SJCRH30 (cell line): ENCODE data around the gene ARHGAP27. TPM values are rescaled to one million over a fixed set of nuclear protein-coding genes. Genes with fewer than 3 reads are reported as not detected.
"Not testable (repeated sequence)": the region's sequence is repeated elsewhere in the genome, so short reads cannot be mapped to it uniquely, and the experiment has no call there.

Experiments
- DNase-seq, 2 experiments: peaks; one replicate each; pipeline ENCODE4 v3.0.0-alpha.2; 2015 to 2020
- H3K27ac ChIP-seq: fragments of 250-450 bp; sonication (Bioruptor Pico); 2 replicates; pipeline ENCODE4 v1.5.1; 2020; ENCODE audit warnings: mild to moderate bottlenecking, moderate library complexity
- H3K27me3 ChIP-seq: fragments of 250-450 bp; sonication (Bioruptor Pico); 2 replicates; pipeline ENCODE4 v1.5.1; 2020; ENCODE audit warnings: mild to moderate bottlenecking, moderate library complexity
- H3K36me3 ChIP-seq: fragments of 250-450 bp; sonication (Bioruptor Pico); 2 replicates; pipeline ENCODE4 v1.5.1; 2020; ENCODE audit warnings: mild to moderate bottlenecking, moderate library complexity
- H3K4me1 ChIP-seq: fragments of 250-450 bp; sonication (Bioruptor Pico); 2 replicates; pipeline ENCODE4 v1.5.1; 2020; ENCODE audit warnings: mild to moderate bottlenecking, moderate library complexity
- H3K4me3 ChIP-seq: fragments of 250-450 bp; sonication (Bioruptor Pico); 2 replicates; pipeline ENCODE4 v1.5.1; 2020; ENCODE audit warnings: mild to moderate bottlenecking, moderate library complexity
- H3K9me3 ChIP-seq: fragments of 250-450 bp; sonication (Bioruptor Pico); replicated peaks from 2 replicates; pipeline ENCODE4 v1.5.1; 2020; ENCODE audit warnings: mild to moderate bottlenecking, moderate library complexity
- total RNA-seq: library from RNA; depleted of rRNA; stranded (reverse); fragments of >200 nt; shearing (Covaris generic); gene quantifications from 2 replicates; pipeline ENCODE4 v1.2.3, GENCODE V29; 2014

Gene ARHGAP27
- total RNA-seq, 1 experiment from 2014 or later, result 2.2 TPM

DNA sequence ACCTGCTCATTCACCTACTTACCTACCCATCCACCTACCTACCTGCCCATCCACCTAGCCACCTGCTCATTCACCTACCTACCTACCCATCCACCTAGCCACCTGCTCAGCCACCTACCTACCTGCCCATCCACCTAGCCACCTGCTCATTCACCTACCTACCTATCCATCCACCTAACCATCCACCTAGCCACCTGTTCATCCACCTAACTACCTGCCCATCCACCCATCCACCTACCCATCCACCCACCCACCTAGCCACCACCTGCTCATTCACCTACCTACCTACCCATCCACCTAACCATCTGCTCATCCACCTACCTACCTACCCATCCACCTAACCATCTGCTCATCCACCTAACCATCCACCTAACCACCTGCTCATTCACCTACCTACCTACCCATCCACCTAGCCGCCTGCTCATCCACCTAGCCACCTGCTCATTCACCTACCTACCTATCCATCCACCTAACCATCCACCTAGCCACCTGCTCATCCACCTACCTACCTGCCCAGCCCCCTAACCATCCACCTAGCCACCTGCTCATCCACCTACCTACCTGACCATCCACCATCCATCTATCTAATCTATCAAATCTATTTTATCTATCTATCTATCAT is 17.1 kb upstream of the ARHGAP27 start:
- H3K36me3 ChIP-seq, H3K27ac ChIP-seq: not testable (repeated sequence)

DNA sequence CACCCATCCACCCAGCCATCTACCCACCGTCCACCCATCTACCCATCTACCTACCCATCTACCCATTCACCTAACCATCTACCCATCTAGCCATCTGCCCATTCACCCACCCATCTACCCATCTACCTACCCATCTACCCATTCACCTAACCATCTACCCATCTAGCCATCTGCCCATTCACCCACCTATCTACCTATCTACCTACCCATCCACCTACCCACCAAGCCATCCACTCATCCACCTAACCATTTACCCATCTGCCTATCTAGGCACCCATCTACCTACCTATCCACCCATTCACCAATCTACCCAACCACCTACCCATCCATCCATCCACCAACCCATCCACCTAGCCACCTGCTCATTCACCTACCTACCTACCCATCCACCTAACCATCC is 16.6 kb upstream of the ARHGAP27 start:
- not testable (repeated sequence) for H3K27me3 ChIP-seq, DNase-seq, H3K27ac ChIP-seq, H3K36me3 ChIP-seq, H3K4me1 ChIP-seq, H3K9me3 ChIP-seq, H3K4me3 ChIP-seq

More for the DNA sequence above, 17.1 kb upstream of the ARHGAP27 start:
- H3K4me1 ChIP-seq, H3K9me3 ChIP-seq, DNase-seq, H3K27me3 ChIP-seq, H3K4me3 ChIP-seq: not testable (repeated sequence)

GRCh38 chr17:45448483-45448882 is 15.8 kb upstream of the ARHGAP27 start:
- H3K4me3 ChIP-seq, DNase-seq, H3K4me1 ChIP-seq, H3K36me3 ChIP-seq, H3K9me3 ChIP-seq, H3K27me3 ChIP-seq, H3K27ac ChIP-seq: not testable (repeated sequence)

DNA sequence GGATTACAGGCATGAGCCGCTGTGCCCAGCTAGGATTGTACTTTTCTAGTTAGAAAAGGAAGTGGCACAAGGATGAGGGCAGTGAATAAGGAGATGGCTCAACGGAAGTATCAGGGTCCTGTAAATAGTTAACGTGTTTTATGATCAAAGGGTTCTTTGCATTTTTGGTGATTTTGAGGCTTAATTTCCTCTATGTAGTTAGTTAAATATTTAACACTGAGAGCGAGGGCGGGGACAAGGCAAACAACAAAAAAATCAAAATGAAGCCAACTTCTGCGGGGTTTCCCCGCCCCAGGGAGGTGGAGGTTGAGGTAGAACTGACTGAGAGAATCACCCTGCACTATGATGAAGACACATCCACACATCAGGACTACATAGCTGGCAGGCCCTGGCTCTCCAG is 15.4 kb upstream of the ARHGAP27 start:
- H3K4me3 ChIP-seq, H3K9me3 ChIP-seq, H3K4me1 ChIP-seq, H3K27ac ChIP-seq, DNase-seq, H3K36me3 ChIP-seq, H3K27me3 ChIP-seq: not testable (repeated sequence)

DNA sequence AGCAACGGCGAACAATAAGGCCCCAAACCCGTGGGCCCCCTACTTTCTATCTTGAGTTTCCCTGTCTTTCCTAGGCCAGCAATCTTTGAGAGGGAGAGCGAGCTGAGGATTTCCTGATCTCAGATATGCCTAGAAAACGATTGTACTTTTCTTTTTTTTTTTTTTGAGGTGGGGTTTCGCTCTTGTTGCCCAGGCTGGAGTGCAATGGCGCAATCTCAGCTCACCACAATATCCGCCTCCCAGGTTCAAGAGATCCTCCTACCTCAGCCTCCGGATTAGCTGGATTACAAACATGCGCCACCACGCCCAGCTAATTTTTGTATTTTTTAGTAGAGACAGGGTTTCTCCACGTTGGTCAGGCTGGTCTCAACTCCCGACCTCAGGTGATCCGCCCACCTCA is 15.0 kb upstream of the ARHGAP27 start:
- H3K27ac ChIP-seq, H3K4me1 ChIP-seq, H3K9me3 ChIP-seq, DNase-seq, H3K36me3 ChIP-seq, H3K4me3 ChIP-seq, H3K27me3 ChIP-seq: not testable (repeated sequence)

DNA sequence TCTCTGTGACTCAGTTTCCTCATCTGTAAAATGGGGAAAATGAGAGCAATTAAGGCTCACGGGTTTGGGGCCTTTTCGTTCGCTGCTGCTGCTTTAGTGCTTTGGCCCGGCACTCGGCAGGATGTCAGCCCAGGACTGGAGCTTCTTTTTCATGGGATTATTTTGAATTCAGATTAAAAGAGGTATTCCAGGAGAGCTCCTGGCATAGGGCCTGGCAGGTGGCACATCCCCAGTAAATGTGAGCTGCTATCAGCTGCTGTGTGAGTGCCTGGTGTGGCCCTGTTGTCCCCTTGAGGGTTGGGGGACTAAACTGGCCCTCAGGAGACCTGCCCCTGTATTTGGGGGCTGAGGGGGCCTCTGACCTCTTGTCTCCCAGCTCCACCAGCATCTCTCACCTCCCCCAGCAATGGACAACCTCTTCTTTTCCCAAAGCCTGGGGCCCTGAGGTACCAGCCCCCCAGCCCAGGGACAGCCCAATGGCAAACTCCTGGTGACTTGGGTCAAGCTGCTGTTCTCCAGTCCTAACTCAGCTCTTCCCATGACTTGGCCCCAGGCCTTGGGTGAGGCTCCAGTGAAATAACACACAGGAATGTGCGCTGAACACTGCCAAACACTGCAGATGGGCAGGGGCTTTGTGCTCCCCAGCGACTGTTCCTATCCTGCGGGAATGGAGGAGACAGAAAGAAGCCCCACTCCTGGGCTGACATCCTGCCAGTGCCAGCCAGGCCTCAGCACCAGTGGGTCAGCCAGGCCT is 14.4 kb upstream of the ARHGAP27 start:
- not testable (repeated sequence) for DNase-seq, H3K4me1 ChIP-seq, H3K36me3 ChIP-seq, H3K27ac ChIP-seq, H3K4me3 ChIP-seq, H3K9me3 ChIP-seq, H3K27me3 ChIP-seq

DNA sequence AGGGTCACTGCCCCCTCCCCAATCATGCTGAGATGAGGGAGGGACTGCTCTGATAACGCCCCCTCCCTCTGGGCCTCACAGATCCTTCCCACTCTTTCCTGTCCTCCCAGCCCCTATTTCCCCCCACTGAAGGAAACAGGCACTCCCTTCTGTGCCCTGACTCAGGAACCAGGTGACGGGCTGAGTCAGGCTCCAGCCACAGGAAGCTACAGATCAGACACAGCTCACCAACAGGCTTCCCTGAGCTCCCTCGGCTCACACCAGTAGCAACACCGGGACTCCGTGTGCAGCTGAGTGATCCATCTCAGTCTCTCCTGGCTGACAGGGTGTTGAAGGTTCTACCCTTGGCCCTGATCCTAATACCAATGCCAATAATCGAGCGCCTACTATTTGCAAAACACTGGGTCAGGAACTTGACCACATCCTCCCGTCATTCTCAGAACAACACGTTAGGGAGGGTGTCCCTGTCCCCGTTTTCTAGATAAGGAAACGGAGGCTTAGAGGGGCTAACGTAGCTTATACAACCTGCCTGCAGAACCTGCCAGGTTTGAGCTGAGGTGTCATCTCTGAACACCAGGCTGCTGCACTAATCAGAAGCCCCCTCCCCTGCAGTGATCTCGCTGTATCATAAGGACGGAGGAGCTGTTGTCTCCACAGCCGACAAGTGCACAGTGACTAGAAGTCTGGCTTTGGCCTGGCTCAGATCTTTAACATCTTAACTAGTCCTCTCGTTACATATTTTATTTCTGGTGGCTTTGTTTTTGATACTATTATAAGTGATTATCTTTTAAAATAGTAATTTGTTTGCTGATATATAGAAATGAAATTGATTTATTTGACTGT is 13.5 kb upstream of the ARHGAP27 start:
- peak in 1 of 2 experiments; percentile 17 for DNase-seq
- not testable (repeated sequence) for H3K4me3 ChIP-seq, H3K27me3 ChIP-seq, H3K27ac ChIP-seq, H3K4me1 ChIP-seq, H3K9me3 ChIP-seq, H3K36me3 ChIP-seq

DNA sequence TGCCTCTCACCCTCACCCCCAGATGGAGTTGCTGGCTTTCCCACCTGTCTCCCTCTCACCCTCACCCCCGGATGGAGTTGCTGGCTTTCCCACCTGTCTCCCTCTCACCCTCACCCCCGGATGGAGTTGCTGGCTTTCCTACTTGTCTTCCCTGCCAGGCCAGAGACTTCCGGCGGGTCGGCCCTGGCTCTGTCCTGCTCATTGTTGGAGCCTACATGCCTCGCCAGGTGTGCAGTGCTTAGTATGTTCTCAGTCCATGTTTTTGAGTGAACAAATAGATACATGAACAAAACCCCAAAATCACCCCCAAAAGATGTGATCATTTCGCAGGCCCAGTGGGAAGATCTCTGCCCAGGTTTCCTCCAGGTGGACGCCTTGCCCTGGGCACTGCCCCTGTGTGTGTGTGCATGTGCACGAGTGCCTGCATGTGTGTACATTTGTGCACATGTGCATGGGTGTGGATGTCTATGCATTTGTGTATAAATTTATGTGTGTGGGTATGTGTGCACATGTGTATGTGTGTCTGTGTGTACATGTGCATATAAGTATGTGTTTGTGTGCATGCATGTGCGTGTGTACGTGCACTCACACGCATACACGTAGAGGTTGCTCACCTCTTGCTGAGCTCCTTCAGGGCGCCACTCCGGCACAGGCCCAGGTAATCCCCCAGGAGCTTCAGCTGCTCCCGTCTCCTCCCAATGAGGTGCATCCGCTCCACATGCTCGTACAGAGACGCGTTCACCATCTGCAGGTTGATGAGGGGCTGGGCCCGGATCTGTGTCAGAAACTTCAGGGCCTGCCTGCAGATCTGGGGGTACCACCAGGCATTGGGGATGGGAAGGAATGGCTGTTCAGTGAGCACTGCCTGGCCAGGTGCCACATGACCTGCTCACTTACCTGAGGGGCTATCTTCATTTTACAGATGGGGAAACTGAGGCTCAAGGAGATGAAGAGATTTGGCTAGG is 12.5 kb upstream of the ARHGAP27 start:
- not testable (repeated sequence) for H3K9me3 ChIP-seq, H3K36me3 ChIP-seq, H3K4me3 ChIP-seq, H3K4me1 ChIP-seq, DNase-seq, H3K27me3 ChIP-seq, H3K27ac ChIP-seq

GRCh38 chr17:45444301-45444700 is 11.6 kb upstream of the ARHGAP27 start:
- not testable (repeated sequence) for H3K36me3 ChIP-seq, H3K4me3 ChIP-seq, H3K9me3 ChIP-seq, H3K4me1 ChIP-seq, H3K27ac ChIP-seq, DNase-seq, H3K27me3 ChIP-seq

GRCh38 chr17:45443371-45444260 is 10.9 kb upstream of the ARHGAP27 start:
- H3K27me3 ChIP-seq, DNase-seq, H3K4me1 ChIP-seq: not testable (repeated sequence)

DNA sequence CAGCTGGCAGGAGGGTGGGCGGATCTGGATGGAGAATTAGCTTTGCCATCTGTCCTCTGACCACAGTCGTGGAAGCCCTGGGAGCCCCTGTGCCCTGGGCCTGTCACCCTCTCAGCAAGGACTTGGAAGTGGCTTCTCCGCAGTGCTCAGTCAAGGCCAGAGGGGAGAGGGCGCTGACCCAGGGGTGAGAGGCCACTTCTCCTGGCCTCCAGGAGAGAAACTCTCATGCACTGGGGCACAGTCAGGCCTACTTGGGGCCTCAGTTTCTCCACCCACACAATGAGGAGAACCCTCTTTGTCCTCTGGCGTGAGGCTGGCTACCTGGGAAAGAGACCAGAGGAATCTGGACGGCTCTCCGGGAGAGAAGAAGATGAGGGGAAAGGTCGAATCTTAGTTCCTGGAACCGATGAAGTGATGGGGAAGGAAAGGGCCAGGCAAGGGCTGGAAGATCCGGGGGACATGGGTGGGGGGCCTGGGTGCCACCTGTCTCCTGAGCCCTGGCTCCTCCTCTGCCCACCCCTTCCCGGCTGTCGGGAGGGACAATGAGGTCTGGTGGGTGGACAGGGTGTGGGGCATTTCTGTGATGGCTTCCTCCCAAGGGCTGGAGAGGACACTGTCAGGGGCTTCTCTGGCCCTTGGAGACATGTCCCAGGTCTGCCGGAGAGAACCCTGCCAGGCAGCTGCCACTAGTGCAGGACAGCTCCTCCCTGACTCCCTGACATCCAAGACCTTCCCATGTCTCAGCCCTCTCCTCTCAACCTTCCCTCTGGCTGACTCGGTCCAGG is 9.0 kb upstream of the ARHGAP27 start:
- Histone ChIP-seq H3K27me3 (no peaks in the 10 kb centered on the region), H3K9me3 (no peaks in the 10 kb centered on the region), H3K27ac (no peak overlapping the region), H3K36me3 (no peaks in the 10 kb centered on the region), H3K4me1 (0 out of 2 replicates have a peak, but pooled peaks cover 5% of the 10 kb centered on the region), H3K4me3 (no peak overlapping the region)
- DNase-seq, result no peak

More at GRCh38 chr17:45443371-45444260, 10.9 kb upstream of the ARHGAP27 start:
- not testable (repeated sequence) for H3K36me3 ChIP-seq, H3K9me3 ChIP-seq, H3K27ac ChIP-seq, H3K4me3 ChIP-seq

DNA sequence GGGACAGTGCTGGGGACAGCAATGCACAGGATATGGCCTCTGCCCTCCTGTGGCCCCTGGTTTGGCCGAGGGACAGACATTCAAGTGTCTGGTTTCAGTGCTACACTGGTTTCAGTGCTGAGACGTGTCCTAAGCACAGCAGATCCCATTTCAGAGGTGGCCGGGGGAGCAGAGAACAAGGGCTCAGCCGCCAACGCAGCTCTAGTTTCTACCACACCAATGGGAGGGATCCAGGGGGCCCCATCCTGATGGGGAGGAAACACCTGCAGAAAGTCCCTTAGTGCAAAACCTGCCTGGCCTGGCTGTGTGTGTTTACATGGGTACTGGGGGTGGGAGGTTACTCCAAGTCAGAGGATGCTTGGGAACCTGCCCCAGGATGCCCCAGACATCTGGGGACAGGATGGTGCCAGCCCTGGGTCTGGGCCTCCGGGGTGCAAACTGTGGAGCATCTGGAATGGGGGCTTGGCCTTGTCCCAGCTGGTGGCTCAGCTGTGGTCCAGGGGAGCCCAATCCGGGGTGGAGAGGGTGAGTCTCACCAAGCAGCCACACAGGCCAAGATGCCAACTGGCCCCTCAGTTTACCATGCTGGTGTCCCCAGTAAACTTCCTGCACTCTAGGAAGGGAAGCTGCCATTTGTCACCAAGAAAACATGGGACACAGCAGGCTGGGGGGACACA is 8.3 kb upstream of the ARHGAP27 start:
- not testable (repeated sequence) for H3K4me1 ChIP-seq, H3K4me3 ChIP-seq, H3K27ac ChIP-seq, H3K36me3 ChIP-seq, H3K27me3 ChIP-seq, H3K9me3 ChIP-seq, DNase-seq
